ENCODE data around the gene FAM118B. TPM values are rescaled to one million over a fixed set of nuclear protein-coding genes. Genes with fewer than 3 reads are reported as not detected.

FAM118B gene
- total RNA-seq, 1 donor from 2014 or later: 37.5 TPM

GRCh38 chr11:126182787-126183445 is 28.7 kb upstream of the FAM118B start:
- intact Hi-C loops (cut with DNase I): no loop called here
- no peak overlapping the region for H3K4me3 ChIP-seq
- ATAC-seq (no peak), DNase-seq (no peak)
- H3K27ac ChIP-seq: no peak overlapping the region
- H3K4me1 ChIP-seq: no peaks in the 10 kb centered on the region
- no peaks in the 10 kb centered on the region for H3K27me3 ChIP-seq
- no peaks in the 10 kb centered on the region for H3K36me3 ChIP-seq
- H3K9me3 ChIP-seq: no peaks in the 10 kb centered on the region
- TF ChIP-seq CTCF (IDR thresholded peaks at IDR 0.05): no peak

- Histone ChIP-seq H3K4me1 (no peaks in the 10 kb centered on the region), H3K9me3 (no peaks in the 10 kb centered on the region), H3K36me3 (no peaks in the 10 kb centered on the region), H3K27ac (no peak overlapping the region), H3K27me3 (no peaks in the 10 kb centered on the region), H3K4me3 (no peak overlapping the region)
- no peak for TF ChIP-seq CTCF (IDR thresholded peaks at IDR 0.05)
- intact Hi-C loops (cut with DNase I): no loop called here
- DNase-seq (no peak), ATAC-seq (no peak)
These were observed 26.1 kb upstream of the FAM118B start for GRCh38 chr11:126185259-126186024.

GRCh38 chr11:126186025-126186698 is 25.4 kb upstream of the FAM118B start:
- no peak for TF ChIP-seq CTCF (IDR thresholded peaks at IDR 0.05)
- Histone ChIP-seq H3K36me3 (no peaks in the 10 kb centered on the region), H3K4me1 (no peaks in the 10 kb centered on the region), H3K27ac (no peak overlapping the region), H3K4me3 (no peak overlapping the region), H3K27me3 (no peaks in the 10 kb centered on the region), H3K9me3 (no peaks in the 10 kb centered on the region)
- intact Hi-C loops (cut with DNase I): no loop called here
- peak; percentile 6 for ATAC-seq
- no peak for DNase-seq

- Histone ChIP-seq H3K4me3 (no peak overlapping the region), H3K27me3 (no peaks in the 10 kb centered on the region), H3K36me3 (peaks cover 6% of the 10 kb centered on the region), H3K9me3 (no peaks in the 10 kb centered on the region), H3K4me1 (no peaks in the 10 kb centered on the region), H3K27ac (no peak overlapping the region)
- intact Hi-C loops (cut with DNase I): no loop called here
- DNase-seq (peak; percentile 57), ATAC-seq (no peak)
- TF ChIP-seq CTCF (IDR thresholded peaks at IDR 0.05): no peak
These were observed 24.7 kb upstream of the FAM118B start for GRCh38 chr11:126186708-126187529.

- H3K27ac ChIP-seq: no peak overlapping the region
- H3K36me3 ChIP-seq: peaks cover 16% of the 10 kb centered on the region
- H3K27me3 ChIP-seq: no peaks in the 10 kb centered on the region
- peak; percentile 40 for DNase-seq
- ATAC-seq: no peak
- H3K9me3 ChIP-seq: no peaks in the 10 kb centered on the region
- intact Hi-C loops (cut with DNase I): no loop called here
- no peaks in the 10 kb centered on the region for H3K4me1 ChIP-seq
- no peak overlapping the region for H3K4me3 ChIP-seq
- no peak for TF ChIP-seq CTCF (IDR thresholded peaks at IDR 0.05)
These were observed 23.1 kb upstream of the FAM118B start for GRCh38 chr11:126188332-126189108.
